ENCODE measurements around the gene GON4L.
"Not testable (repeated sequence)": the region's sequence is repeated elsewhere in the genome, so short reads cannot be mapped to it uniquely, and the experiment has no call there.

The GON4L gene

DNA sequence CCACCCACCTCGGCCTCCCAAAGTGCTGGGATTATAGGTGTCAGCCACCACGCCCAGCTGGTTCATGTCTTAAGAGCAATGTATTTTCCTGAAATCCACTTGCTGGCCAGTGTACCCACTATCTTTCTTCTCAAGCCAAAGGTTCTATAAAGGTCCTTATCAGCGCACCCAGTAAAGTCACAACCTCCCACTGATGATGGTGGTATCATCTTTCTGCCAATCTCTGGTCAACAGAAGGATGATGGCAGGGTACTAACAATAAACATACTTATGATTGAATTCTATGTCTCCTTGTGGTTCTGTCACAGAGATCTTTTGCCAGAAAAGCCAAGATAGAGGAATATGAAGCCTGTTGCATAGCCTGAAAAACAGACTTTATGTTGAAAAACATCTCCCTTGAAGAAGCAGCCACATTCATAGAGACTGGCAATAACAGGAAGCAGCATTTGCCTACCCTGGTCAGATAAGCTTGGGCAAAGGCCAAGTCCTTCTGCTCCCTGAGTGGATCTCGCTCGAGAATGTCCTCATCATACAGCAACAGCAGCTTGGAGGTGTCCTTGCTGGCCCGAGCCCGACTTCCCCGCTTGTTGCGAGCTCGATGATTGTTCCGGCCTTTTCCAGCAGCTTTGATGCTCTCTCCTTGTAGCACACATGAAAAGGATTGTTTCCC, 95.1 kb downstream of the GON4L start:
- Histone ChIP-seq H3K27me3 (ENCODE audit: control insufficient read depth, insufficient read depth, low read length) (no peaks in the 10 kb centered on the region), H3K9ac (ENCODE audit: low read depth, low read length) (no peak overlapping the region), H3K9me3 (ENCODE audit: control insufficient read depth, insufficient read depth, low read length) (no peaks in the 10 kb centered on the region), H3K36me3 (ENCODE audit: control insufficient read depth, insufficient read depth, low read length) (peaks cover 45% of the 10 kb centered on the region), H3K4me3 (ENCODE audit: low read depth, low read length) (no peak overlapping the region), H3K4me1 (ENCODE audit: control insufficient read depth, insufficient read depth, low read length) (no peaks in the 10 kb centered on the region)

DNA sequence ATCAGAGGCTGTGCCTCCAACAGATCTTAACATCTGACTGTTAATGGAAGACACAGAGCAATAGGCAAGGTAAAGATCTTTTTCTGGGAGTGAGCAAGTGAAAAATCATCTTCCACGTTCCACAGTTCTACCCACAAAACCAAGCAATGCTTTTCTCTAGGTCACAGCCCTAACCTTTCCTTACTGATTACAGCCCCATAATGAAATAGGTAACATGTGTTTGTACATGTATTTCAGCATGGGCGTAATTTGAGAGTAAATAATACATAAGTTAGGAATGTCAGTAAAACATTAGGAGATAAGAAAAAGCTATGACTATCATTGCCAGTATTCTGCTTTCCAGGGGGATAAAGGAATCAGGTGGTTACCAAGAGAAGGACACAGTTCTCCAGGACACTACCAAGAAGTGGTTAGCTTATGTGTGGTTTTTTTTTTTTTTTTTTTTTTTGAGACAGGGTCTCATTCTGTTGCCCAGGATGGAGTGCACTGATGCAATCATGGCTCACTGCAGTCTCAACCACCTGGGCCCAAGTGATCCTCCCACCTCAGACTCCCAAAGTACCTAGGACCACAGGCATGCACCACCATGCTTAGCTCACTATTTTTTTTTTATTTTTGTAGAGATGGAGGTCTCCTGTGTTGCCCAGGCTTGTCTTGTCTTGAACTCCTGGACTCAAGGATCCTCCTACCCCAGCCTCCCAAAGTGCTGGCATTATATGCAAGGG, 96.1 kb downstream of the GON4L start:
- H3K4me3 ChIP-seq (ENCODE audit: low read depth, low read length), result no peak overlapping the region
- peak overlapping the region; percentile 16 for H3K9ac ChIP-seq (ENCODE audit: low read depth, low read length)
- H3K27me3 ChIP-seq (ENCODE audit: control insufficient read depth, insufficient read depth, low read length), result no peaks in the 10 kb centered on the region
- peaks cover 45% of the 10 kb centered on the region for H3K36me3 ChIP-seq (ENCODE audit: control insufficient read depth, insufficient read depth, low read length)
- H3K9me3 ChIP-seq (ENCODE audit: control insufficient read depth, insufficient read depth, low read length), result no peaks in the 10 kb centered on the region
- H3K4me1 ChIP-seq (ENCODE audit: control insufficient read depth, insufficient read depth, low read length), result no peaks in the 10 kb centered on the region

DNA sequence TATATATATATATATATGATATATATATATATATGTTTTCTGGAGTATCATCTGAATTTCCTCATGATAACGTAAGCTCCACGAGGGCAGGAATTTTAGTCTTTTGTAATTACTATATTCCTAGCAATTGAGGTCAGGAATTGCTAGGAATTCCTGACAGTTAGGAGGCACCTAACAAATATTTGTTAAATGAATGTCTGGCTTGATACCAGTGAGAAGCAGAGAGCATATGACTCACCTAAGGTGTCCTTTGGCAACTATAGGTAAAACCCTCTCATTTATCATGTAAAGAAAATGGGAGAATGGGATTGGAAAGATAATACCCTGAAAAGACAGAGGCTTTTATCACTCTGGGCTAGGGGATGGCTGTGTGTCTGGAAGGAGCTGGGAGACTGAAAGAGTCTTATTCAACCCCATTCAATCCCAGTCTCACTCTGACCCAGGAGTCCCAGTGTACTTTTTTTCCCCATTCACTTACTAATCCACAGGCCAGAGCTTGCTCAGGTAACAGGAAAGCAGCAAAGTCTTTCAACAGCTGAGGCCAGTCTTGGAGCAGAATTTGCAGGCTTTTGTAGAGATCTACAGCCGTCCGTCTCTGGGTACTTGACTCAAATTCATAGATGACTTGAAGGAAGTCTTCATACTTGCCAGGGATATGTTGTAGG, 96.9 kb downstream of the GON4L start:
- peak overlapping the region; percentile 16 for H3K9ac ChIP-seq (ENCODE audit: low read depth, low read length)
- H3K4me3 ChIP-seq (ENCODE audit: low read depth, low read length), result no peak overlapping the region
- H3K27me3 ChIP-seq (ENCODE audit: control insufficient read depth, insufficient read depth, low read length), result no peaks in the 10 kb centered on the region
- H3K36me3 ChIP-seq (ENCODE audit: control insufficient read depth, insufficient read depth, low read length), result peaks cover 38% of the 10 kb centered on the region
- no peaks in the 10 kb centered on the region for H3K9me3 ChIP-seq (ENCODE audit: control insufficient read depth, insufficient read depth, low read length)
- no peaks in the 10 kb centered on the region for H3K4me1 ChIP-seq (ENCODE audit: control insufficient read depth, insufficient read depth, low read length)

DNA sequence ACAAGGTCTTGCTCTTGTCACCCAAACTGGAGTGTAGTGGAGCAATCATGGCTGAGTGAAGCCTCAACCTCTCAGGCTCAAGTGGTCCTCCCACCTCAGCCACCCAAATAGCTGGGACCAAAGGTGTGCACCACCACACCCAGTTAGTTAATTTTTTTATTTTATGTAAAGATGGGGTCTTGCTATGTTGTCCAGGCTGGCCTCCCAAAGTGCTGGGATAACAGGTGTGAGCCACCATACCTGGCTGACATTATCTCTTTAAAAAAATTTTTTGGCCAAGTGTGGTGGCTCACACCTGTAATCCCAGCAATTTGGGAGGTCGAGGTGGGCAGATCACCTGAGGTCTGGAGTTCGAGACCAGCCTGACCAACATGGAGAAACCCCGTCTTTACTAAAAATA, 98.0 kb downstream of the GON4L start:
- H3K4me1 ChIP-seq (ENCODE audit: control insufficient read depth, insufficient read depth, low read length); H3K9ac ChIP-seq (ENCODE audit: low read depth, low read length); H3K27me3 ChIP-seq (ENCODE audit: control insufficient read depth, insufficient read depth, low read length); H3K4me3 ChIP-seq (ENCODE audit: low read depth, low read length); H3K9me3 ChIP-seq (ENCODE audit: control insufficient read depth, insufficient read depth, low read length): not testable (repeated sequence)
- H3K36me3 ChIP-seq (ENCODE audit: control insufficient read depth, insufficient read depth, low read length), result peaks cover 35% of the 10 kb centered on the region

DNA sequence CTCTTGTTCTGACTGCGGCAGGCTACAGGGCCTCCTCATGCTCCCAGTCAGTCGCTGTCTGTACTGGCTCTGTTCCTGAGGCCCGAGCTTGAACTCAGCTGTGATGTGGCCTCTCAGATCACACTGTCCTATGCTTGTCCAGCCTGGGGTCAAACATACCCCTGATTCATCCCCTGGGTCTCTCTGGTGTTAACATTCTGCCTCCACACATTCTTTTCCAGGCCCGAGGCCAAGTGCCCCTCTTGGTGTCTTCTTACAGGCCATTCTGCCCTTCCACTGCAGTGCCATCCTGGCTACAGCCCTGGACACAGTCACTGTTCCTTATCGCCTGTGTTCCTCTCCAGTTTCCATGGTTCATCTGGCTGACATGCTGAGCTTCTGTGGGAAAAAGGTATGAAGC, 108.9 kb downstream of the GON4L start:
- H3K9ac ChIP-seq (ENCODE audit: low read depth, low read length); H3K4me1 ChIP-seq (ENCODE audit: control insufficient read depth, insufficient read depth, low read length); H3K27me3 ChIP-seq (ENCODE audit: control insufficient read depth, insufficient read depth, low read length); H3K4me3 ChIP-seq (ENCODE audit: low read depth, low read length); H3K9me3 ChIP-seq (ENCODE audit: control insufficient read depth, insufficient read depth, low read length): not testable (repeated sequence)
- H3K36me3 ChIP-seq (ENCODE audit: control insufficient read depth, insufficient read depth, low read length), result peaks cover 18% of the 10 kb centered on the region

DNA sequence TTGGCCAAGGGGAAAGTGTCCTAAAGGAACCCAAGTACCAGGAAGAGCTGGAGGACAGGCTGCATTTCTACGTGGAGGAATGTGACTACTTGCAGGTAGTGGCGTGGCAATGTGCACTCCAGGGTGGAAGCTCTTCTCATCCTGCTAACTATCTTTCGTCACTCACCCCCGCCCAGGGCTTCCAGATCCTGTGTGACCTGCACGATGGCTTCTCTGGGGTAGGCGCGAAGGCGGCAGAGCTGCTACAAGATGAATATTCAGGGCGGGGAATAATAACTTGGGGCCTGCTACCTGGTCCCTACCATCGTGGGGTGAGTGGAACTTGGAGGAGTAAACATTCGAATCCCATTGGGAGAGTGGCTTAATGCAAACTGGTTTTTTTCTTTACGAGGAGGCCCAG, 109.4 kb downstream of the GON4L start:
- H3K4me3 ChIP-seq (ENCODE audit: low read depth, low read length); H3K9ac ChIP-seq (ENCODE audit: low read depth, low read length); H3K4me1 ChIP-seq (ENCODE audit: control insufficient read depth, insufficient read depth, low read length); H3K27me3 ChIP-seq (ENCODE audit: control insufficient read depth, insufficient read depth, low read length); H3K9me3 ChIP-seq (ENCODE audit: control insufficient read depth, insufficient read depth, low read length): not testable (repeated sequence)
- H3K36me3 ChIP-seq (ENCODE audit: control insufficient read depth, insufficient read depth, low read length), result peaks cover 14% of the 10 kb centered on the region

DNA sequence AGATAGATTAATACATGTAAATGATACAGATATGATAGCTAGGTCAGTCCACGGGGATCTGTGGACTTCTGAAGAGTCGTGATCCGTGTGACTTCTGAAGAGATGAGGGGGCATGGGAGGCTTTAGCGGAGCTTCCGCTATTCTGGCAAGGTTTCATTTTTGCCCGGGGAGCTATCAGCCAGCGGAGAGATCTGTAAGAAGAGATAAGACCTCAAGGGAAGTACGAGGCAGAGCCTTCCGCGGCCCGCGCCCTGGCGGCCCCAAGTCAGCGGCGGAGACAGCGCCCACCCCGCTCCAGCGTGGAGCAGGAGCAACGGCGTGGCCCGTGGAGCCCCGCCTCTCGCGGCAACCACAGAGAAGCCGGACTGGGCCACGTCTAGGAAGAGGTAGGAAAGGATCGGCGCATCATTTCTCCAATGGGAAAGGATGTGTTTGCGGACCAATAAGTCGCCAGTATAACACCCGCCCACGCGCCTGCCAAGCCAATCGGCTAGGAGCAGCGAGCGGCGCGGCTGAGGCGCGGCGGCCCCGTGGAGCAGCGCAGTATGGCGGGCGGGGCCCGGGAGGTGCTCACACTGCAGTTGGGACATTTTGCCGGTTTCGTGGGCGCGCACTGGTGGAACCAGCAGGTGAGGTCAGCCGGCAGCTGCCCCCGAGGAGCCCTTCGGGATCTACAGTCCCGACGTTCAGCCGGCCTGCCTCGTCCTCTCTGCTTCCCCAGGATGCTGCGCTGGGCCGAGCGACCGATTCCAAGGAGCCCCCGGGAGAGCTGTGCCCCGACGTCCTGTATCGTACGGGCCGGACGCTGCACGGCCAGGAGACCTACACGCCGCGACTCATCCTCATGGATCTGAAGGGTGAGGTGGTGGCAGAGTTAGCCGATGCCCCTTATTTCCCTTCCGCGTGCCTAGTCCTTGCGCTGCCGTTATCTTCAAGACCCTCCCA, 111.5 kb downstream of the GON4L start:
- H3K36me3 ChIP-seq (ENCODE audit: control insufficient read depth, insufficient read depth, low read length), result peaks cover 11% of the 10 kb centered on the region
- H3K9ac ChIP-seq (ENCODE audit: low read depth, low read length), result peak overlapping the region; percentile 56
- not testable (repeated sequence) for H3K9me3 ChIP-seq (ENCODE audit: control insufficient read depth, insufficient read depth, low read length); H3K4me1 ChIP-seq (ENCODE audit: control insufficient read depth, insufficient read depth, low read length); H3K27me3 ChIP-seq (ENCODE audit: control insufficient read depth, insufficient read depth, low read length)
- H3K4me3 ChIP-seq (ENCODE audit: low read depth, low read length), result peak overlapping the region; percentile 86

DNA sequence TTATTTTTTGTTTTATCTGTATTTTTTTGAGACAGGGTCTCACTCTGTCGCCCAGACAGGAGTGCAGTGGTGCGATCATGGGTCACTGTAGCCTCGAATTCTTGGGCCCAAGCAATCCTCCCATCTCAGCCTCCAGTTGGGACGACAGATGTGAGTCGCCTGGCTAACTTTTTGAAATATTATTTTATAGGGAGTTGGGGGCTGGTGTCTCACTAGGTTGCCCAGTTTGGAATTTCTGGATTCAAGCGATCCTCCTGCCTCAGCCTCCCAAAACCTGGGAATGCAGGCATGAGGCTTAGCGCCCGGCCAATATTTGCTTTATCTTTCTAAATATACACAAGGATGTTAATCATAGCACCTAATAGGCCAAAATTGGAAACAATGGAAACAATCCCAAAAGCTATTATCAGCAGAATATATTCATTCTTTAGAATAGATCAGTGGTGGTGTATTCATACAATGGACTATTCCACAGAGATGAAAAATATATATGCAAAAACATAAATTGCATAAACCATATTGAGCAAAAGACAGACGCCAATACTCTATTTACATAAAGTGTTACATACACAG, 112.2 kb downstream of the GON4L start:
- no peaks in the 10 kb centered on the region for H3K27me3 ChIP-seq (ENCODE audit: control insufficient read depth, insufficient read depth, low read length)
- no peaks in the 10 kb centered on the region for H3K4me1 ChIP-seq (ENCODE audit: control insufficient read depth, insufficient read depth, low read length)
- H3K9ac ChIP-seq (ENCODE audit: low read depth, low read length), result peak overlapping the region; percentile 56
- no peaks in the 10 kb centered on the region for H3K9me3 ChIP-seq (ENCODE audit: control insufficient read depth, insufficient read depth, low read length)
- H3K4me3 ChIP-seq (ENCODE audit: low read depth, low read length), result peak overlapping the region; percentile 86
- peaks cover 11% of the 10 kb centered on the region for H3K36me3 ChIP-seq (ENCODE audit: control insufficient read depth, insufficient read depth, low read length)

DNA sequence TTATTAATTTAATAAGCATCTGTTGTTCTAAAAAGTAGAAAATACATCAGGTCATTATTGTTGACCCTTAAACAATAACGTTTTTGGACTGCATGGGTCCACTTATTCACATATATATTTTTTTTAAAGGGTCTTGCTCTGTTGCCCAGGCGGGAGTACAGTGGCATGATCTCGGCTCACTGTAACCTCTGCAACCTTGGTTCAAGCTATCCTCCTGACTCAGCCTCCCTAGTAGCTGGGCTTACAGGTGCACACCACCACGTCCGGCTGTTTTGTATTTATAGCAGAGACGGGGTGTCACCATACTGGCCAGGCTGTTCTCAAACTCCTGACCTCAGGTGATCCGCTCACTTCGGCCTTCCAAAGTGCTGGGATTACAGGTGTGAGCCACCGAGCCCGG, 115.1 kb downstream of the GON4L start:
- no peaks in the 10 kb centered on the region for H3K4me1 ChIP-seq (ENCODE audit: control insufficient read depth, insufficient read depth, low read length)
- no peaks in the 10 kb centered on the region for H3K27me3 ChIP-seq (ENCODE audit: control insufficient read depth, insufficient read depth, low read length)
- H3K4me3 ChIP-seq (ENCODE audit: low read depth, low read length), result no peak overlapping the region
- H3K9ac ChIP-seq (ENCODE audit: low read depth, low read length), result no peak overlapping the region
- H3K36me3 ChIP-seq (ENCODE audit: control insufficient read depth, insufficient read depth, low read length), result peaks cover 9% of the 10 kb centered on the region
- no peaks in the 10 kb centered on the region for H3K9me3 ChIP-seq (ENCODE audit: control insufficient read depth, insufficient read depth, low read length)

DNA sequence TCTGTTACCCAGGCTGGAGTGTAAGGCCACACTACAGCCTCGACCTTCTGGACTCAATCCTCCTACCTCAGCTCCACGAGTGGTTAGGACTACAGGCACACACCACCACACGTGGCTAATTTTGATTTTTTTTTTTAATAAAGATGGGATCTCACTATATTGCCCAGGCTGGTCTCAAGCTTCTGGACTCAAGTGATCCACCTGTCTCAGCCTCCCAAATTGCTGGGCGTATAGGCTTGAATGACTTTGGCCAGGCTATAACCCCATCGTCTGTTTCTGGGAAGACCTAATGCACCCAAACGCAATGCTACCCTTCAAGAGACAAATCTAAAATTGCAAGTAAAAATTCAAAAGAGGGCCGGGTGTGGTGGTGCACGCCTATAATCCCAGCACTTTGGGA, 116.0 kb downstream of the GON4L start:
- H3K4me1 ChIP-seq (ENCODE audit: control insufficient read depth, insufficient read depth, low read length), result no peaks in the 10 kb centered on the region
- H3K4me3 ChIP-seq (ENCODE audit: low read depth, low read length), result no peak overlapping the region
- H3K9me3 ChIP-seq (ENCODE audit: control insufficient read depth, insufficient read depth, low read length), result no peaks in the 10 kb centered on the region
- H3K9ac ChIP-seq (ENCODE audit: low read depth, low read length), result no peak overlapping the region
- no peaks in the 10 kb centered on the region for H3K27me3 ChIP-seq (ENCODE audit: control insufficient read depth, insufficient read depth, low read length)
- H3K36me3 ChIP-seq (ENCODE audit: control insufficient read depth, insufficient read depth, low read length), result peaks cover 9% of the 10 kb centered on the region

All from iPS-15b (cell line).